Measurements from ENCODE around the gene CCDC69. TPM values are rescaled to one million over a fixed set of nuclear protein-coding genes. Genes with fewer than 3 reads are reported as not detected.

CCDC69 gene
- total and polyA plus RNA-seq, 9 donors = 22.6 to 158 (median 37.3) TPM

DNA sequence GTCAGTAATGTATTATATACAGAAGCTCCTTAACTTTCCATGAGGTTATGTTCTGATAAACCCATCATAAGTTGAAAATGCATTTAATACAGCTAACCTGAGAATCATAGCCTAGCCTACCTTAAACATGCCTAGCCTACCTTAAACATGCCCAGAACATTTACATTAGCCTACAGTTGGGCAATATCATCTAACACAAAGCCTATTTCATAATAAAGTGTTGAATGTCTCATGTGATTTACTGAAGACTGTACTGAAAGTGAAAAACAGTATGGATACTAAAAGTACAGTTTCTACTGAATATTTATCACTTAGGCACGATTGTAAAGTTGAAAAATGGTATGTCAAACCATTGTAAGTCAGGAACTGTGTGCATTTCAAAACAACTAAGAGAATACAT lies 30.7 kb upstream of the CCDC69 start:
- 63 to 73% (median 65%) methylated on average over 1 of the region's 1 CpG for WGBS, 3 donors
- intact Hi-C loops (cut with DNase I) = loop anchor here in 2 of 4 donors (5.0 kb wide), 2 partner anchors 257 to 662 kb away; no protein-coding TSS in a partner anchor
- no peaks in the 10 kb centered on the region for H3K36me3 ChIP-seq
- H3K9me3 ChIP-seq = no peaks in the 10 kb centered on the region
- TF ChIP-seq CTCF (IDR thresholded peaks at IDR 0.05) = no peak
- no peak for TF ChIP-seq EP300 (IDR thresholded peaks at IDR 0.05)
- no peak for TF ChIP-seq POLR2A (IDR thresholded peaks at IDR 0.05)
- DNase-seq = no peak
- H3K27ac ChIP-seq = no peak overlapping the region
- H3K4me1 ChIP-seq (ENCODE audit: insufficient read depth) = peaks cover 4% of the 10 kb centered on the region
- no peaks in the 10 kb centered on the region for H3K27me3 ChIP-seq
- no peak overlapping the region for H3K4me3 ChIP-seq

GRCh38 chr5:151253605-151253950 lies 29.7 kb upstream of the CCDC69 start:
- DNase-seq = peak in 2 of 5 donors; percentile 40 to 42
- H3K4me1 ChIP-seq (ENCODE audit: insufficient read depth) = peaks cover 4% of the 10 kb centered on the region
- H3K4me3 ChIP-seq = peak overlapping the region; percentile 71
- TF ChIP-seq POLR2A (IDR thresholded peaks at IDR 0.05) (no peak), EP300 (IDR thresholded peaks at IDR 0.05) (no peak), CTCF (IDR thresholded peaks at IDR 0.05) (no peak)
- no peaks in the 10 kb centered on the region for H3K9me3 ChIP-seq
- 22 to 30% (median 25%) methylated on average over 5 of the region's 5 CpGs for WGBS, 3 donors
- H3K27ac ChIP-seq = no peak overlapping the region
- H3K27me3 ChIP-seq = no peaks in the 10 kb centered on the region
- H3K36me3 ChIP-seq = no peaks in the 10 kb centered on the region
- intact Hi-C loops (cut with DNase I) = loop anchor here in 2 of 4 donors (5.0 kb wide), 2 partner anchors 256 to 661 kb away; no protein-coding TSS in a partner anchor

DNA sequence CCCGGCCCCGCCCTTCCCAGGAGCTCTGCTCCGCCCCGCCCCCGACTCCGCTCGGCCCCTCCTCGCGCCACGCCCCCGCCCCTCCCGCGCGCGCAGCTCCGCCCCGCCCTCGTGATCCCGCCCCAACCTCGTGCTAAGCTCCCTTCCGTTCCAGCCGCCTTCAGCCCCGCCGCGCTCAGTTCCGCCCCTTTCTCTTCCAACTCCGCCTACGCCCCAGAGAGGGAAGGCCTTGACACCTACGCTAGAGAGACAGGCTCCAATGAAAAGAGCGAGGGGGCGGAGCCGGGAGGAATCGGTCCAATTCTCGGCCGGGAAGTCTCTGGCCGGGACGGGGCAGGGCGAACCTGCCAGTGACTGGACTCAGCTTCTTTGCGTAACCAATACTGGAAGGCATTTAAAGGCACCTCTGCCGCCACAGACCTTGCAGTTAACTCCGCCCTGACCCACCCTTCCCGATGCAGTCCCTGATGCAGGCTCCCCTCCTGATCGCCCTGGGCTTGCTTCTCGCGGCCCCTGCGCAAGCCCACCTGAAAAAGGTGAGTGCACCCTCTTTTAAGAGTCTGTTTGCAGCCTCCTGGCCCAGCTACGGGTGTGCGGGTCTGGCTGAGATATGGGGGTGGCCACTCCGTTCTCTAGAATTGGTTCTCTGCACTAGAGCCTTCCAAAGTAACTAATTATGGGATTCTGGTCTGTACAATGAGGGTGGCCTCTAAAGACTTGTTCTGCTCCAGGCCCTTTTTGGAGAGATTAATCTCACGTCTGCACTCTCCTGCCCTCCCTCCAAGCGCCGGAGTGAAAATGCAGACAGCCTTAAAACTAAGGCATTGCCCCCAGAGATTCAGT lies 29.1 kb upstream of the CCDC69 start, which contains the start of gene GM2A:
Gene GM2A (plus strand): TSS at position 424 of the 843 bp plus-strand sequence. CDS start 32 bp downstream, at position 456.
- Histone ChIP-seq H3K27ac (peak within 1 kb of the TSS in 1 of 2 donors; percentile 51), H3K4me3 (peak within 1 kb of the TSS; percentile 71), H3K9me3 (no peaks in the 10 kb centered on the region), H3K36me3 (no peaks in the 10 kb centered on the region), H3K27me3 (no peaks in the 10 kb centered on the region), H3K4me1 (ENCODE audit: insufficient read depth) (peaks cover 4% of the 10 kb centered on the region)
- TF ChIP-seq EP300 (IDR thresholded peaks at IDR 0.05) (peak; percentile 46), POLR2A (IDR thresholded peaks at IDR 0.05) (peak; percentile 16), CTCF (IDR thresholded peaks at IDR 0.05) (no peak)
- 0 to 1% (median 1%) methylated on average over 36 to 52 of the region's 52 CpGs for WGBS, 3 donors
- DNase-seq = peak; percentile 99
- intact Hi-C loops (cut with DNase I) = loop anchor here in 2 of 4 donors (5.0 kb wide), 2 partner anchors 256 to 661 kb away; no protein-coding TSS in a partner anchor

DNA sequence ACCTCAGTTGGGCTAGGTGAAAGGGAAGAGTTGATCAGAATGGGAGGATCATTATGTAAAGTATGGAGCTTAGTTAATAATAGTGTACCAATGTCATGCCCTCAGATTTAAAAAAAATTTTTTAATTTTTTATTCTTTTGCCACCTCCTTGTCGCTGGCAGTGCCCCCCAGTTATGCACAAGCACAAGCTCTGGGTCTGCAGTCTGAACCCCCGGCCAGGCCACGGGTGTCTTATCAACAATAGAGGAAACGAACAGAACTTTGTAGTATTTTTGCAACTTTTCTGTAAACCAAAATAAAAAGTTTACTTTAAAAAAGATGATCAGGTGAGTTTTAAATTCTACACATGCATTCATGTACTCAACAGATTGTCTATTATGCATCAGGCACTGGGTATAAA lies 27.7 kb upstream of the CCDC69 start:
- TF ChIP-seq CTCF (IDR thresholded peaks at IDR 0.05) (no peak), EP300 (IDR thresholded peaks at IDR 0.05) (no peak), POLR2A (IDR thresholded peaks at IDR 0.05) (no peak)

More for the DNA sequence above, 27.7 kb upstream of the CCDC69 start:
- intact Hi-C loops (cut with DNase I) = loop anchor here in 2 of 4 donors (5.0 kb wide), 2 partner anchors 254 to 659 kb away; no protein-coding TSS in a partner anchor
- Histone ChIP-seq H3K4me1 (ENCODE audit: insufficient read depth) (peaks cover 4% of the 10 kb centered on the region), H3K27ac (no peak overlapping the region), H3K36me3 (no peaks in the 10 kb centered on the region), H3K27me3 (no peaks in the 10 kb centered on the region), H3K4me3 (no peak overlapping the region), H3K9me3 (no peaks in the 10 kb centered on the region)
- no peak for DNase-seq
- 78 to 89% (median 86%) methylated on average over 4 of the region's 4 CpGs for WGBS, 3 donors
